T47D (cell line): ENCODE measurements around the gene CCL27.
A peak's percentile ranks its signal among the peaks of the same experiment; 100 is the strongest.
"Not testable (repeated sequence)": the region's sequence is repeated elsewhere in the genome, so short reads cannot be mapped to it uniquely, and the experiment has no call there.

ENCODE experiments used
- DNase-seq, 2 experiments: peaks; one replicate each; pipeline versions ENCODE4 v3.0.0 to v3.0.0-alpha.2; 2011 to 2012; ENCODE audit warnings: low read depth in 1 of 2, low spot score in 1 of 2
- JUND ChIP-seq: IDR thresholded peaks from 2 replicates; pipeline ENCODE4 v1.6.1; 2012; ENCODE audit warnings: low read depth
- in situ Hi-C: cut with HindIII; loops from 2 replicates; pipeline ENCODE4 v1.10.0; 2016; ENCODE audit warnings: low sequenced_read_pairs, low pct_unique_long_range_greater_than_20kb

Gene CCL27

DNA sequence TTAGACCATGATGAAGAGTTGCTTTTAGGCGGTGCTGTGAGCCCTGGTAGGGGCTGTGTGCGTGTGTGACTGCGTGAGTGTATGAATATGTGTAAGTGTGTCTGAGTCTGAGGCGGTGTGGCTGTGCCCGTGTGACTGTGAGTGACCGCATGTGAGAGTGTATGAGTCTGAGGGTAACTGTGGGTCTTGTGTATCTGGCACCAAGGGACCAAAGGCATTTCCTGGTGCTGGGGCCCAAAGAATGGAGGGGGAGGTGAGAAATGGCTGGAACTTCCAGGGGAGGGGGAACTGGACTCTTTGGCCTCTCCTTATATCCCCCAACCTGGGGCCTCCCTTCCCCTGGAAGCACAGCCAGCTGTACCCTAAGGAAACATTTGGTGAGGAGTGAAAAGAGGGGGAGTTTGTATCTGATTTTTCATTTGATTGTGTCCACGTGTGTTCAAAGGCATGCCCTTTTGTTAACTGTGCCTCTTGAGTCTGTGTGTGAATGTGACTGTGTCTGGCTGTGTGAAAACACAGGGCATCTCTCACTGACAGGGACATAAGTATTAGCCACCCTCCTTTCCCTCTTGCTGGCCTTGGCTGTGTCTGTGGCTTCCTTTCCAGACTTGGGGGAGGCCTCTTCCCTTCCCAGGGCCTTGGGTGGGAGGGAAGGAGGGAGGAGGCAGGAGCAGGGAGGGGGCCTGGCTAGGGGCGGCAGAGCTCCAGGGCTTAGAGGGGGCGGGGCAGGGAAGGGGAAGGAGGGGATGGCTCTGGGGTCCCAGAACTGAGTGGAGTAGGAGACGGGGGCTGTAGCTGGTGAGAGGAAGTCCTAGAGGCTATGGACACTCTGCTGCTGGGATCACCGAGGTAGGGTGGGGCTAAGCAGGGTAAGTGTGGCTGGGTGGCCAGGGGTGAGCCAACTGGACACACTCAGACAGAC lies 9.0 kb downstream of the CCL27 start:
- in situ Hi-C loops, result no loop called here
- no peak for TF ChIP-seq JUND
- DNase-seq, result no peak

DNA sequence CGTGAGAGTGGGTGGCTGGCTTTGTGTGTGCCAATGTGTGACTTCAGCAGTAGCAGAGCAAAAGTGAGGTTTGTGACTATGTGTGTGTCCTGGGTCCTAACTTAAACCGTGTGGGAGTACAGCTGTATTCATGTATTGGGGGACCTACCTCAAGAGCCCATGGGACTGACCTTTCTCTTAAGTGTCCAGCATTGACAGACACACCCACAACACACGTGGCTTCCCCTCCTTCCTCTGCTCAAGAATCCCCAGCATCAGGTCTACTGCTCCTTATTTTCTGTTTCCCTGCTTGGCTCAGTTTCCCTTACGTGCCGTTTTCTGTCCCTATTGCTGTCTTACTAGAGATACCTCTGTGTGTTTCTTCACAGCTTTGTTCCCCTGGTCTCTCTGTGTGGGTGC lies 9.9 kb downstream of the CCL27 start:
- no peak for TF ChIP-seq JUND
- in situ Hi-C loops, result no loop called here
- no peak for DNase-seq

DNA sequence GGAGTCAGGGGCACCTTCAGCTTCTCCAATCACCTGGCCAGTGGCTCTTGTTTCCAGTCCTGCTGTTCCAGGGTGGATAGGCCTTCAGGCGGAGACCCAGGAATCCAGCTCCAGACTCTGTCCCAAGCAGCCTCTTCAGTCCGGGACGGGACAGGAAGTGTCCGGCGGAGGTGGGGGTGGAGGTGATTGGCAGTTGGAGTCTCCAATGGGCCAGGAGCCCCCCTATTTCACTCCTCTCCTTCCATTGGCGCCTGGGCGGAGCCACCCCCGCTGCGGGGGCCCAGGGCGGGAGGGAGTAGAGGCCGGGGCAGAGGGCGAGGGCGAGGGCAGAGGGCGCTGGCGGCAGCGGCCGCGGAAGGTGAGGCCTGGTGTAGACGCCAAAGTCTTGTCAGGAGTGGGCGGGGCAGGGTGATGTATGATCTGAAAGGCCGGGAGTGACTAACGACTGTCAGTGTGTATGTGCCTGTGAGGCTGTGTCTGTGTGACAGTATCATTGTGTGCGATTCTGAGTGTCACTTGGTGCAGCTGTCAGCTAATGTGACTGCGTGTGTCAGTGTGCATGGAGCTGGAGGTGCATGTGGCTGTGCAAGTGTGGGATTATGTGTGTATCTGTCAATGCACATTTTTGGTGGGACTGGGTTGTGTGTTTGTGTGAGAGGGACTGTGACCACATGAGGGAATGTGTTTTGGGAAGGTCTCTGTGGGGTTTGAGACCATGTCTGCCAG lies 10.4 kb downstream of the CCL27 start, which contains the start of gene IL11RA:
TSS of gene IL11RA (plus strand) at position 310 of the 726 bp plus-strand sequence. CDS start 3,033 bp downstream, outside the sequence.
- in situ Hi-C loops, result no loop called here

DNA sequence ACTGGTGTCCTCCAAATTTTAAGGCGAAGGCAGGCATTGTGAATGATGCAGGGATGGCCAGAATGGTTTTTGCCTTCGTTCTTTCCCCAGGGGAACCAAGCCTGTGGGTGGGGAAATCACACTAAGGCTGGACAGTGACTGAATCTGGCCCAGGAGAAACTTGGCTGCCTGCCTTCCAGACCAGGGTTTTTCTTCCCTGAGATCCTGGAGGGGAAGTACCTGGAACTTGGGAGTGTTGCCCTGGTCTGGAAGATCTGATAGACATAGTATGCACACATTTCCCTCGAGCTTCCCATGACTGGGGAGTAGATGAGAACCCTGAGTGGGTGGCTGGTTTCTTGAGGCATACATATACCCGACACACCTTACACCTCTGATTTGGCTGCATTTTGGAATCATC lies 11.1 kb downstream of the CCL27 start:
- DNase-seq, result no peak
- in situ Hi-C loops, result no loop called here

More for the DNA sequence above, 10.4 kb downstream of the CCL27 start, which contains the start of gene IL11RA:
- TF ChIP-seq JUND, result no peak
- peak; percentile 83 to 92 for DNase-seq

DNA sequence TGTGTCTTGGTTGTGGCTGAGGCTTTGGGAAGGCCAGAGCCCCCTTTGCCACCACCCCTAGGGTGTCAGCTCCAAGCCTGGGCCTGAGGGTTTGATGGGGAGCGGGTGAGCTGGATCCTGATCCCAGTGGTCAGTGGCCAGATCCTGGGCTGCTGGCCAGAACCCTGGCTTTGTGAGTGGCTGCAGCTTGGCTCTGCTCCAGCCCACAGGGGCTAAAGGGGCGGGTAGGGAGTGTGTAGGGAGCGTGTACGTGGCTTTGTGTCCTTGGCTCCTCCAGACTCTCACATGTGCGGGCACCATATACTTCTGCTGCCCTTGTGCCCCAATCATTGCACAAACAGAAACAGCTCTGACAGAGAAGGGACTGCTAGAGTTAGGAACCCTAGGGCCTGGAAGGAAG lies 11.6 kb downstream of the CCL27 start:
- in situ Hi-C loops, result no loop called here
- TF ChIP-seq JUND, result no peak
- no peak for DNase-seq

More for the DNA sequence above, 11.1 kb downstream of the CCL27 start:
- TF ChIP-seq JUND, result no peak

DNA sequence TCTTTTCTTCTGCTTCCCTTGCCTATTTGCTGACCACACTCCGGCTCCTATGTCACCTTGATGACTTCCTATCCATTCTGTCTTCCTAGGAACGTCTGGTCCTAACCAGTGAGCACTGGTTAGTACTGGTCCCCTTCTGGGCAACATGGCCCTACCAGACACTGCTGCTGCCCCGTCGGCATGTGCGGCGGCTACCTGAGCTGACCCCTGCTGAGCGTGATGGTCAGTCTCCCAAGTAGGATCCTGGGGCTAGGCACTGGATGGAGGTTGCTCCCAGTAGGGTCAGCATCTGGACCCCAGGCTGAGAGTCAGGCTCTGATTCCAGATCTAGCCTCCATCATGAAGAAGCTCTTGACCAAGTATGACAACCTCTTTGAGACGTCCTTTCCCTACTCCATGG lies 13.8 kb downstream of the CCL27 start:
- DNase-seq, result no peak

DNA sequence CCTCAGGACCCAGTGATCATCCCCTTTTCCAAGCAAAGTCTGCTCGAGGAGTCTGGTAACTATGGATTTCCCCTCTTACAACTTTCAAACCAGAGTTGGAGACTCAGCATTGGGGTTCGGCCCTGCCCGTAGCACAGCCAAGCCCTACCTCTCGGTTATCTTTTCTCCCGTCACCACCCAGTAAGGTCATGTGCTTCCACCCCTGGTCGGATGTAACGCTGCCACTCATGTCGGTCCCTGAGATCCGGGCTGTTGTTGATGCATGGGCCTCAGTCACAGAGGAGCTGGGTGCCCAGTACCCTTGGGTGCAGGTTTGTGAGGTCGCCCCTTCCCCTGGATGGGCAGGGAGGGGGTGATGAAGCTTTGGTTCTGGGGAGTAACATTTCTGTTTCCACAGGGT lies 14.8 kb downstream of the CCL27 start:
- in situ Hi-C loops, result no loop called here

More for the DNA sequence above, 13.8 kb downstream of the CCL27 start:
- in situ Hi-C loops, result no loop called here
- TF ChIP-seq JUND, result no peak

DNA sequence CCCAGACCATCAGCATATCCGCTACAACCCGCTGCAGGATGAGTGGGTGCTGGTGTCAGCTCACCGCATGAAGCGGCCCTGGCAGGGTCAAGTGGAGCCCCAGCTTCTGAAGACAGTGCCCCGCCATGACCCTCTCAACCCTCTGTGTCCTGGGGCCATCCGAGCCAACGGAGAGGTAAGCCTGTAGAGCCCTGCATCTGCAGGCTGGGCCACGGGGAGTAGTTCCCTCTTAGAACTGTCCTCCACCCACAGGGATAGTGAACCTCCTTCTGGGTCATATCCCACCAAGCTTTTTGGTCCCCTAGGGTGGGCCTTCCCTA lies 15.4 kb downstream of the CCL27 start:
- no peak for DNase-seq
- no peak for TF ChIP-seq JUND
- in situ Hi-C loops, result no loop called here

More for the DNA sequence above, 14.8 kb downstream of the CCL27 start:
- no peak for TF ChIP-seq JUND
- no peak for DNase-seq

DNA sequence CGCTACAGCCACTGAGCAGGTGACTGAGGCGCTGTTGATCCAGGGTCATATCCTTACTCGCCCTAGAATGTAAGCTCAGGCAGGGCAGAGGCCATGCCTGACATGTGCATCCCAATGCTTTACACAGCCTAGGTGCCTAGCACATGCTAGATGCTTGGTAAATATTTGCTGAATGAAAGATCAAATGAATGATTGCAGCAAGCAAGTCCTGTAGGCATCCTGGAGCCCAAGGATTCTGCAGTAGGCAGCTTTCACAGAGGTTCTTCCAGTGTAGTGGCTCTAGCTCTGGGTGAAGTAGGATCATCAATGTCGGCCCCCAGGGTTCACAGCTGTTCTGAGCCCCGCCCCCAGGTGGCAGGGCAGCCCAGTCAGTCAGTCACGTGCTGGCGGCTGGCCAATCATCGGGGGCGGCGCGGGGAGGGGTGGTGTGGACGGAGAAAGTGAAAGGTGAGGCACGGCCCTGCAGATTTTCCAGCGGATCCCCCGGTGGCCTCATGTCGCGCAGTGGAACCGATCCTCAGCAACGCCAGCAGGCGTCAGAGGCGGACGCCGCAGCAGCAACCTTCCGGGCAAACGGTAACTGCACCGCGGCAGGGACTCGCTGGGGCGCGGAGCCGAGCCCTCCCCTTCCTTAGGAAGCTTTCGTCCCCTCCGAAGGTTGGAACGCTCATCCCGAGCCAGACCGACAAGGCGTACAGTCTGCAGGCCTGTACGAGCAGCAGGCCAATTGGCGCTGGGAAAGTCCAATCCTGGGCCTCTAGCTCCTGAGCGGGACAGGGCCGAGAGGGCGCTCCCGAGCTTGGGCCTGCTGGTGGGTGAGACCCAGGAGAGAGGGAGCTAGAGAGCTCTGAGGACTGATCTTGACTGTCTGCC lies 16.0 kb downstream of the CCL27 start, which contains the start of gene GALT:
TSS of gene GALT (plus strand) at position 465 of the 873 bp plus-strand sequence. CDS start at position 495, 30 bp downstream.
- in situ Hi-C loops, result no loop called here
- peak; percentile 75 to 87 for DNase-seq
- TF ChIP-seq JUND, result no peak

DNA sequence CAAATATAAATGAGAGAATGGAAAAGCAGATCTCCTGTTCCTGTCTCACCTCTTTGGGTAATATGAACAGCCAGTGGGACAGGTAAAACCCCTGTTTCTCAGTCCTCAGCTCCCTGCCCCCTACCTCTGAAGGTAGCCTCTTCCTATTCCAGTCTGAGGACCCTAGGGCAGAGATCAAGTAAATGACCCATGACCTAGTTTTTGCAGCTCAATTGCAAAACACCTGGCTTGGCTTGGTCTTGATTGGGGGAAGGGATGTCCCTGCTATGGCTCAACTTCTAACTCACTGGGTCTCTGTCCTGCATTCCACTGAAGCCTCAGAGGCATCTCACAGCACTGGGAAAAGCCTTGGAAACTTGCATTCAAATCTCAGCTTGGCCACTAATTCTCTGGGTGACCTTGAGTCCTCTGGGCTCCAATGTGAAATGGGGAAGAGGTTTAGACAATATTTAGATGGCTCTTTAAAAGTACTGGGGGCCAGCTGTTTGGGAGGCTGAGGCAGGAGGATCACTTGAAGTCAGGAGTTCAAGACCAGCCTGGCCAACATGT lies 17.6 kb downstream of the CCL27 start:
- in situ Hi-C loops, result no loop called here
- no peak for DNase-seq
- TF ChIP-seq JUND, result no peak

DNA sequence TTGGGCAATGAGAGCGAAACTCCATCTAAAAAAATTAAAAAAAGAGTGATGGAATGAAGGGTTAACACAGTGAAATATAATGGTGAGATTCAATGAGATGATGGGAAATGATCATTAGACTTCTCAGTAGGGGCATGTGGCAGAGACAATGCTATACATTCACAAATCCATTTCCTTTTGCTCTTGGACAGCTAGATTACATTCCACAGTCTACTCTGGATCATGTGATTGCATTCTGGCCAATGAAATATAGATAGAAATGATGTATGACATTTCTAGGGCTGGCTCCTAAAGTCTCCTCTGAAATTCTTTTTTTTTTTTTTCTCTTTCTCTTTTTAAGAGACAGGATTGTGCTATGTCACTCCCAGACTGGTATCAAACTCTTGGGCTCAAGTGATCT lies 19.8 kb downstream of the CCL27 start:
- TF ChIP-seq JUND, result no peak
- no peak for DNase-seq
- in situ Hi-C loops, result no loop called here

DNA sequence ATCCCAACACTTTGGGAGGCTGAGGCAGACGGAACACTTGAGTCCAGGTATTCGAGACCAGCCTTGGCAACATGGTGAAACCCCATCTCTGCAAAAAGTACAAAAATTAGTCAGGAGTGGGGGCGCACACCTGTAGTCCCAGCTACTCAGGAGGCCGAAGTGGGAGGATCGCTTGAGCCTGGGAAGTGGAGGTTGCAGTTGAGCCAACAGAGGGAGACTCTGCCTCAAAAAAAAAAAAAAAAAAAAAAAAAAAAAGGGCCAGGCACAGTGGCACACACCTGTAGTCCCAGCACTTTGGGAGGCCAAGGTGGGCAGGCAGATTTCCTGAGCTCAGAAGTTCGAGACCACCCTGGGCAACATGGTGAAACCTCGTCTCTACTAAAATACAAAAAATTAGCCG lies 23.1 kb downstream of the CCL27 start:
- DNase-seq, in situ Hi-C loops: not testable (repeated sequence)
